ENCODE data around the gene TSHZ2. TPM values are rescaled to one million over a fixed set of nuclear protein-coding genes. Genes with fewer than 3 reads are reported as not detected.

Gene TSHZ2
- total and polyA plus RNA-seq, 7 donors, result 1.2 to 32.7 (median 14.0) TPM

DNA sequence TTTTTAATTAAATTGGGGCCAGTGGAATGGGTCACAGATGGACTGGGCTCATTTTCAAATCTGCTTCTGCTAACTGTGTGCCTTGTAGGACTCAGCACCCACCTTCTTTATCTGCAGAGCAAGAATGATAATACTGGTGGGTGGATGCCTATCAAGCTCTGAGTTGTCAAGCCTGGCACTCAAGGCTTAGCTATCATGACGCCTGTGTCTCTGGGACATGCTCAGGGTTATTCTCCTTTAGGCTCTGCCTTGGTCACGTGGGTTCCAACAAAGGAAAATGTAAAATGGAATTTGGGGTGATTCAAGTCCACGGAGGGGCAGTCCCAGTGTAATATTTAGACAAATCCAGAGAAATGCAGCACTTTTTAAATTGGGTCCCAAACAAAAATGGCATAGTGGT, 202.3 kb downstream of the TSHZ2 start:
- TF ChIP-seq EP300 (IDR thresholded peaks at IDR 0.05) (no peak), POLR2A (IDR thresholded peaks at IDR 0.05) (no peak), POLR2AphosphoS5 (IDR thresholded peaks at IDR 0.05) (no peak)
- 80 to 85% methylated on average over 3 of the region's 3 CpGs for WGBS, 2 donors
- no peaks in the 10 kb centered on the region for H3K27me3 ChIP-seq
- H3K27ac ChIP-seq, result no peak overlapping the region
- no peaks in the 10 kb centered on the region for H3K36me3 ChIP-seq
- H3K4me1 ChIP-seq, result peaks cover 0 to 6% (median 0%) of the 10 kb centered on the region in 4 donors
- no peaks in the 10 kb centered on the region for H3K9me3 ChIP-seq
- intact Hi-C loops (cut with DNase I), result no loop called here
- DNase-seq, result no peak
- H3K4me3 ChIP-seq, result no peak overlapping the region

GRCh38 chr20:53175135-53175780, 203.1 kb downstream of the TSHZ2 start:
- no peaks in the 10 kb centered on the region for H3K27me3 ChIP-seq
- H3K9me3 ChIP-seq, result no peaks in the 10 kb centered on the region
- intact Hi-C loops (cut with DNase I), result no loop called here
- no peak for DNase-seq
- H3K27ac ChIP-seq, result no peak overlapping the region
- H3K4me1 ChIP-seq, result no peaks in the 10 kb centered on the region
- H3K36me3 ChIP-seq, result no peaks in the 10 kb centered on the region
- no peak overlapping the region for H3K4me3 ChIP-seq
- no peak for TF ChIP-seq POLR2A (IDR thresholded peaks at IDR 0.05)
- TF ChIP-seq EP300 (IDR thresholded peaks at IDR 0.05), result no peak
- no peak for TF ChIP-seq POLR2AphosphoS5 (IDR thresholded peaks at IDR 0.05)
- WGBS, 2 donors, result 69 to 78% methylated on average over 12 of the region's 12 CpGs

- H3K36me3 ChIP-seq, result no peaks in the 10 kb centered on the region
- no peaks in the 10 kb centered on the region for H3K9me3 ChIP-seq
- no peak overlapping the region for H3K27ac ChIP-seq
- intact Hi-C loops (cut with DNase I), result no loop called here
- TF ChIP-seq POLR2A (IDR thresholded peaks at IDR 0.05) (no peak), POLR2AphosphoS5 (IDR thresholded peaks at IDR 0.05) (no peak), CTCF (IDR thresholded peaks at IDR 0.05) (no peak), EP300 (IDR thresholded peaks at IDR 0.05) (no peak)
- no peaks in the 10 kb centered on the region for H3K27me3 ChIP-seq
- H3K4me1 ChIP-seq, result no peaks in the 10 kb centered on the region
- H3K4me3 ChIP-seq, result no peak overlapping the region
- no peak for DNase-seq
- WGBS, 2 donors, result 25 to 47% methylated on average over 3 of the region's 3 CpGs
Measured at GRCh38 chr20:53176134-53176533, 204.0 kb downstream of the TSHZ2 start.

DNA sequence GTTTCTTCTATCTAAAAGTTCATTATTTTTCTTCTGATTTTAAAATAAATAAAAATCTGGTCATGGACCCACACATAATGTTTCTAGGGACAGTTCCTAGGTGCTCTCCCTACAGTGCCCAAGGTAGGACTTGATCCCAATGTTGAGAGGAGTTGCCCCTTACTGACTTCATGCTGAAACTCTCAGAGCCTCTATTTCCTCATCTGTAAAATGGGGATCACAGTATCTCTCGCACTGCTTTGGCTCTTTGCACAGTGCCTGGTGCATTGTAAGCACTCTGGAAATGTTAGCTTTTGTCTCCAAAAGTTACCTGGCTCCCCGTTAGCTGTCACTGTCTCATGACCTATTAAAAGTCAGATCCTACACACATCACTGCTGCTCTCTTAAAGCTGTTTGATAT, 205.5 kb downstream of the TSHZ2 start:
- 91 to 92% methylated on average over 2 of the region's 2 CpGs for WGBS, 2 donors

GRCh38 chr20:53179749-53180148, 207.6 kb downstream of the TSHZ2 start:
- WGBS, 2 donors, result 84 to 91% methylated on average over 10 of the region's 10 CpGs
- no peak for DNase-seq
- intact Hi-C loops (cut with DNase I), result no loop called here
- no peaks in the 10 kb centered on the region for H3K9me3 ChIP-seq
- TF ChIP-seq EP300 (IDR thresholded peaks at IDR 0.05) (no peak), CTCF (IDR thresholded peaks at IDR 0.05) (no peak), POLR2AphosphoS5 (IDR thresholded peaks at IDR 0.05) (no peak), POLR2A (IDR thresholded peaks at IDR 0.05) (no peak)
- no peak overlapping the region for H3K27ac ChIP-seq
- H3K36me3 ChIP-seq, result no peaks in the 10 kb centered on the region
- no peak overlapping the region for H3K4me3 ChIP-seq
- no peaks in the 10 kb centered on the region for H3K27me3 ChIP-seq
- H3K4me1 ChIP-seq, result no peaks in the 10 kb centered on the region

More for the DNA sequence above, 205.5 kb downstream of the TSHZ2 start:
- no peaks in the 10 kb centered on the region for H3K4me1 ChIP-seq
- no peaks in the 10 kb centered on the region for H3K27me3 ChIP-seq
- no peaks in the 10 kb centered on the region for H3K36me3 ChIP-seq
- H3K9me3 ChIP-seq, result no peaks in the 10 kb centered on the region
- no peak for DNase-seq
- intact Hi-C loops (cut with DNase I), result no loop called here
- TF ChIP-seq POLR2AphosphoS5 (IDR thresholded peaks at IDR 0.05) (no peak), EP300 (IDR thresholded peaks at IDR 0.05) (no peak)
- no peak overlapping the region for H3K27ac ChIP-seq
- H3K4me3 ChIP-seq, result no peak overlapping the region

GRCh38 chr20:53180928-53181362, 208.8 kb downstream of the TSHZ2 start:
- Histone ChIP-seq H3K4me1 (no peaks in the 10 kb centered on the region), H3K27me3 (no peaks in the 10 kb centered on the region), H3K36me3 (no peaks in the 10 kb centered on the region), H3K27ac (no peak overlapping the region), H3K4me3 (no peak overlapping the region), H3K9me3 (no peaks in the 10 kb centered on the region)
- WGBS, 2 donors, result 51 to 64% methylated on average over 4 of the region's 4 CpGs
- DNase-seq, result no peak
- intact Hi-C loops (cut with DNase I), result no loop called here
- no peak for TF ChIP-seq EP300 (IDR thresholded peaks at IDR 0.05)
- no peak for TF ChIP-seq POLR2AphosphoS5 (IDR thresholded peaks at IDR 0.05)
- no peak for TF ChIP-seq POLR2A (IDR thresholded peaks at IDR 0.05)
- TF ChIP-seq CTCF (IDR thresholded peaks at IDR 0.05), result no peak
